GM21390 (cell line): ENCODE data around the gene BMF.

Experiments
- ATAC-seq: cut with Tn5 transposase; IDR thresholded peaks from one replicate; pipeline ENCODE4 v1.9.1; 2021; ENCODE audit not compliant: unreplicated experiment

Gene BMF

GRCh38 chr15:40104296-40104864, 4.3 kb downstream of the BMF start:
- no peak for ATAC-seq

- ATAC-seq: no peak
Observed at GRCh38 chr15:40103864-40104271, 4.8 kb downstream of the BMF start.

DNA sequence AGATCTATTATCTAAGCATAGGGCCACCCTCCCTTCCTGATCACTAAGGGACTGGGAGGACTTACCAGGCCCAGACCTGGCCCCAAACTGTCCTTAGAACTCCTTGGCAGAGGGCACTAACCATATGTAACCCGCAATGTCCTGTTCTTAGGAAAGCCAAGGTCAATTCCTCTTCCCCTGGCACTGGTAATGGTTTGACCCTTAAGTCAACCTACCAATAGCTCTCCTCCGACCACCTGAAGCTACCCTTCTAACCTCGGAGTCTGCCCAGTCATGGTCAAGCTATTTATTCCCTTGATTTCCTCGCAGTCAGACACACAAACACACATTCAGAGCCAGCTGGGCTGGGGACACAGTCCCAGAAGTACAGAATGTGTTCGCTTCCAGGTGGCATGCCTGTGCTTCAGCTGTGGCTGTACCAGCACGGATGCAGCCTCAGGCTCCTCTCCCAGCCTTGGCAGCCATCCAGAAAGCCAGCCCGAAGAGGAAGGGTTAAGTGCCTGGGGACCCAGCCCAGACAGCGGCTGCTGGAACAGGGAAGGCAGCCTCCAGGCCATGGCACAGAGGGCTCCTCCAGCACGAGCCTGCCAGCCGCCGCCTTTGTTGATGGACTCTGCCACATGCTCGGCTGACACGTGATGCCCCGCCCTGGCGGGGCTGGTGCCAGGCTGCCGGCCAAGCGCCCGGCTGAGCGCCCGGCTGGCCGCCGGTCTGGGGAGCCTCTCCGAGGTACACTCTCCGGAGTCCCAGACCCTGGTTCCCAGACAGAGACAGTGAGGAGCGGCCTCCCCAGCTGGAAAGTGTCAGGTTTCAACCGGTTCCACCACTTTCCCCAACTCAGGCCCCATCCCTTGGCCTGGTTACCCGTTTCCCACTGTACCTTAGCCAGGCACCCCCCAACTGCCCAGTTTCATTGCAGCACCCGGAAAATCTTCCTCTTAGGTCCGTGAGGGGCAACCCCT, 5.5 kb downstream of the BMF start:
- ATAC-seq: no peak

DNA sequence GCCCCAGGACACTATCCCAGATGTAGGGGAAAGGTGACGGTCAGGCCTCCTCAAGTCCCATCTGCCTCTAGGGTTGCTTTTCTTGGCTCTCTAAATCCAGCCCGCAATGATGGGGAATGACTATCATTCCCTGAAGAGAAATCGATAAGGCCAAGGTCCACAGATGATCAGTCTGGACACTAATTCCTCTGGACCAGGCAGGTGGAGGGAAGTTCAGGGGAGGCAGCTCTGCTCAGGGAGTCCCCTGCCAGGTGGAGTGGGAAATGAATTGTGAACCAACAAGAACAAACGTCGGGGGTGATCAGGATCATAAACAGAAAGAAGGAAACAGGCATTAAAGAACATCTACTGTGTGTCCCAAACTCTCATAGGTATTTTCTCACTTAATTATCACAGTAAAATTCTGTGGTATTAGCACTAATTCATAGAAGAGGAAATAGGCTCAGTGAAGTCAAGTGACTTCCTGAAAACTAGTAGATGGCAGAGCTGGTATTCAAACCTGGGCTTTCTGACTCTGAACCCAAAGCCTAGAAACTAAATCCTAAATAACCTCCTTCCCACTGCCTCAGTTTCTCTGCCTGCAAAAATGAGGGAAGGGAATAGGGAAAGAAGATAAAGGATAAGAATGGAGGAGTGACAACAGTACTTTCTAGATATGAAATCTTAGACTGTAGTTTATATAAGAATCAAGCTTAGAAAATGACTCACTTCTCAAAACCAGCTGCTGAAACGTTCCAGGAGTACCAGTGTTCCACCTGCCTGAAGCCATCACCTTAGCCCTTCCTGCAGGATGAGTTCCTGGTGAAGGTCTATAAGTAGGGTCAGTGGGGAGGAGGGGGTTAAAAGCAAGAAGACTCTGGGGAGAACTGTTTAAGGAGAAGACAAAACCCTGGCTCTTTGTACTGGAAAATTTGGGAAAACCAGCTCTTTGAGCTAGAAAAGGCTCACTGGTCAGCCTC, 7.5 kb downstream of the BMF start:
- ATAC-seq: no peak

DNA sequence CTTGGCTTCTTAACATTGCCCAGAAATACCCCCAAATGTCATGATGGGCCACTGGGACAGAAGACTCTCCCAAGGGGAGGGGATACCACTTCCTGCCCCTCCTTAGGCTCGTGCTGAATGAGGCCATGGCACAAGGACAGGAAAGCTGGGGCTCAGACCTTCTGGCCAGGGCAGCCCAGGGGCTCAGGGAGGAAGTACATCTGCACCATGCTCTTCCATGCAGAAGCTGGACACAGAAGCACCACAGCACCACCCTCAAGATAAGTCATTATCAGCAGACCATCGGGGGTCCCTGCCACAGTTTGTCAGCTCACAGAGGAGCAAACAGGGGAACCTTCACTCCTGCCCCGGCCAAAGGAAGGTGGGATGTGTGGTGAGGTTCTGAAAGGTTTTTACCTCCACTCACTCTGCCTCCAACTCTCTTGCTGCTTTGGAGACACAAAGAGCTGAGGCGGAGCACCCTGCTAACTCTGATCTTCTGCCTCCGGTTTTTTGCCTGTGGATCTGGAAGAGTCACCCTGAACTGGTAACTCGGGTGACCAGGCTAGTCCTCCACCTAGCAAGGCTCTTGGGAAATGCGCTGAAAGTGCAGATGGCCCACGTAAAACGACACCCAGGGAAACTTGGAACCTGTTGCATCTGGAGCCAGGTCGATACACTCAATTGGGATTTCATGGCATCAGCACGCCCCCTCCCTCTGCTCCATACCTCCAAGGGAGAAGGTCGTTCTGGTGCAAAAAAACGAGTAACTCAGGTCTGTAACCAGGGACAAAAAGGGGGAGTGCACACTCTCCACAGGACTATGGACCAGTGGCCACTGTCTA, 8.3 kb downstream of the BMF start:
- ATAC-seq: no peak

GRCh38 chr15:40098489-40099261, 10.0 kb downstream of the BMF start:
- ATAC-seq: peak; percentile 77

- ATAC-seq: no peak
Observed at GRCh38 chr15:40097968-40098476, 10.7 kb downstream of the BMF start.

DNA sequence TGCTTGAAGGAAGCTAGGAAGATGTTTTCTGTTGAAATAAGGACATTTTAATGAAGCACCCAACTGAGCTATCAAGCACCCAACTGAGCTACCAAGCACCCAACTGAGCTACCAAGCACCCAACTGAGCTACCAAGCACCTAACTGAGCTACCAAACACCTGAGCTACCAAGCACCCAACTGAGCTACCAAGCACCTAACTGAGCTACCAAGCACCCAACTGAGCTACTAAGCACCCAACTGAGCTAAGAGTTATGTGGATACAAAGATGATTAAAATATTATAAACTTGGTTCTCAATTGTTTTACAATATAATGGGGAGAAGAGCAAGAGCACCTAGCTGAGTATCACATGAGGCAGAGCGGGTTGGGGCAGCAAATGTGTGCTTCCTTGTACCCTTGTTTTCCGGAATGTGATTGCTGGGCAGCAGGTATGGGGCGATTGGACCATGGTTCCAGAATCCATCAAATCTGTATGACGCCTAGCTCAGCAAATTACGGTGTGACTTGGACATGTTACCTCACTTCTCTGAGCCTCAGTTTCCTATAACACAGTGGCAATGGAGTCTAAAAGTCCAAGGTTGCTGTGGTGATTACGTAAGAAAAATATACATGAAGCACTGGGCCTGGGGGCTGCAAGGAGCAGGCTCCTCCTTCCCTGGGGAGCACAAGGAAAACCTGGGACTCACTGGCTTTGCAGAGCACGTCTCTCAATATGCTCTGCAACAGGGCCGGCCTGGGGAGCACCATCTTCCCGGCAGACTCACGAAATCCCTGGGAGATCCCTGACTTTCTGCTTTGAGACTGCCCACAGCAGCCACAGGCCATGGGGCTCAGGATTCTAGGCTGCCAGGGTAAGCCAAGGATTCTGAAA, 11.3 kb downstream of the BMF start:
- no peak for ATAC-seq

DNA sequence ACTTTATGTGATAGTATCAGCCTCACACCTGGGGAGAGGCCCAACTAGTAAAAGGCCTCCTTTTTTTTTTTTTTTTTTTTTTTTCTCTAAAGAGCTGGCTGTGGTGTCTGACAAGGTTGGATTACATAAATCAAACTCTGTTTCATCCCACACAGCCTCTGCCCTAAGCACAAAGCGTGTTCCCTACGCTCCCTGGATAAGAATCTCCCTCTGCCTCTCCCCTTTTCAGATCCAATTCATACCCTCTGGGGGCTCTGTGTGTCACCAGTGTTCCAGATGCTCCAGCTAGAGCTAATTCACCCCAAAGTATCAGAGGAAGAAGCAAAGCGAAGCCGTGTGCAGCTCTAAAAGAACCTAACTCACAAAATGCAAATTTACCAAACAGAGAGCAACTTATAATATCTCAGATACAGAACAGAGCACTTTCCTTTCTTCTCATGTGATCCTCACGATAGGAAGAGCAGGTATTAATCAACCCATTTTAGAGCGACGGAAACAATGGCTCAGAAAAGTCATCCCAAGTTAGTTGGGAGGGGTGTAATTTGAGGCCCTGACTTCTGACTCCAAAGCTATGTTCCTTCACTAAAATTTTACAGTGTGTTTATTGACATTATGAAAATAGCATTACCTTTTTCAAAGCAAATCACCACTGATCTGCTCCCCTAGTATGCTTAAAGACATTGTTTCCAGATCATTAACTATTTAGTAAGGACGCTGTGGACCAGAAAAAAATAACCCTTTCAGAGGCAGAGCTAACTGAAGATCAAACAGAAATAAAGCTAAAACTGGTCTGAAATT, 12.4 kb downstream of the BMF start:
- ATAC-seq: peak; percentile 46

DNA sequence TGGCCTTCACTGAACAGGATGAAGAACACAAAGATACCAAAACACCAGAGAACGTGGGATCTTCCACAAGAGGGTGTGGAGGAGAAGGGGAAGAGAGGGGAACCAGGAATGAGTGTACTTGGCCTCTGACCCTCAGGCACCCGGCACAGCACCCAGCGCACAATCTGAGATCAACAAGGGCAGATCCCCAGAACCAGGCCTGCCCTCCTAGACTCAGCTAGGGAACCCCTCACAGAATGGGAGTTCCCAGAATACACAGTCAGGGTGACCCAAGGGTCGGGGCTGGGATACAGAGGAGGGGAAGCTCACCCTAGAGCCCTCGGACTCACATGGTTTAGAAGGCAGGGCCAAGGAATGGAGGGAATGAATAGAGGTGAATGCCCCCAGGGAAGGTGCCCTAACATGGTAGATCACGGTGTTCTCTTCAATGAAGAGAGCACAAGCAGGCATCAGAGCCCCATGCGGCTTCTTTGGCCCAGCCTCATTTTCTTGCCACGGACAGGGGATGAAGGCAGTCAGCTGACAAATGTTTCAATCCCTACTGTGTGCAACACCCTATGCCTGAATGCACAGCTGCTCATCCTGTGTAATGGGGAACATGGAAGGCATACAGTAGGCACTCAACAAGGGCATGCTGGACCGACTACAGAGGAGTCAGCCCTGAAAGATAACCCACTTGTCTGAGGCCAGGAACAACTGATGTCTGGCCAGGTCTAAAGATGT, 13.1 kb downstream of the BMF start:
- no peak for ATAC-seq

GRCh38 chr15:40094156-40094555, 14.5 kb downstream of the BMF start:
- ATAC-seq: no peak

DNA sequence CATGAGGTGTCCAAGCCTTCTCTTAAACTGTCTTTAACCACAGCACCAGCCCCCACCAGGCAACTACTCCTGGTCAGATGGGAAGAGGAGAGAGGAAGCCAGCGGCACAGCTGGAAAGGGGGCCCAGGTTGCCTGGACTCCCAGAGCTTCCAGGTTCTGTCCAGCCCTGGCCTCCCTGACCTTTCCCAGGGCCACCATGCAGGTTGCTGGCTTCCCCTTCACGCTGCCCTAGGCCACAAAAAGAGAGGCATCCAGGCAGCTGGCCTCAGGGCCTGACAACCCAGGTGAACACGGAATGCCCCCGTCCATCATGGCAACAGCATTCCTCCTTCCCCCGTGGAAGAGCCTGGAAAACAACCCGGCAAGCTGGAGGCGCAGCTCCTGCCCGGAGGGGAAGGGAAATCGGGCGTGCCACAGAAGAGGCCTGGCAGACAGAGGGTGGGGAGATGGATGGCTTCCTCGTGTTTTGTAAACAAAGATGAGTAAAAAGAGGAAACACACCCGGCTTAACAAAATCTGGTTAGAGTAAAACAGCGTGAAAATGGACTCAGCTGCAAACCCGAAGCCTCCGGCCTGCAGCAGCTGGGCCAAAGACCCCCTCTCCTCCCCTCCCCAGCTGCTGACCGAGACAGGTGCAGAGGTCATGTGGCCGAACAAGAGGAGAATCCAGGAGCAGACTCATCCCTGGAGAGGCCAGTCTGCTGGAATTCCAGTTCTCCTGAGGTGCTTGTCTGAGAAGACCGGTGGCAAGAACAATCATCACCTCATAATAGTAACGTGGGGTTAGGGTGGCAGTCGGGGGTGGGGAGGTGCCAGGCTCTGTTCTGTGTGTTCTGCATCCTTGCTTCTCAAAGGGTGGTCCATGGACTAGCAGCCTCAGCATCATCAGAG, 15.5 kb downstream of the BMF start:
- ATAC-seq: no peak

DNA sequence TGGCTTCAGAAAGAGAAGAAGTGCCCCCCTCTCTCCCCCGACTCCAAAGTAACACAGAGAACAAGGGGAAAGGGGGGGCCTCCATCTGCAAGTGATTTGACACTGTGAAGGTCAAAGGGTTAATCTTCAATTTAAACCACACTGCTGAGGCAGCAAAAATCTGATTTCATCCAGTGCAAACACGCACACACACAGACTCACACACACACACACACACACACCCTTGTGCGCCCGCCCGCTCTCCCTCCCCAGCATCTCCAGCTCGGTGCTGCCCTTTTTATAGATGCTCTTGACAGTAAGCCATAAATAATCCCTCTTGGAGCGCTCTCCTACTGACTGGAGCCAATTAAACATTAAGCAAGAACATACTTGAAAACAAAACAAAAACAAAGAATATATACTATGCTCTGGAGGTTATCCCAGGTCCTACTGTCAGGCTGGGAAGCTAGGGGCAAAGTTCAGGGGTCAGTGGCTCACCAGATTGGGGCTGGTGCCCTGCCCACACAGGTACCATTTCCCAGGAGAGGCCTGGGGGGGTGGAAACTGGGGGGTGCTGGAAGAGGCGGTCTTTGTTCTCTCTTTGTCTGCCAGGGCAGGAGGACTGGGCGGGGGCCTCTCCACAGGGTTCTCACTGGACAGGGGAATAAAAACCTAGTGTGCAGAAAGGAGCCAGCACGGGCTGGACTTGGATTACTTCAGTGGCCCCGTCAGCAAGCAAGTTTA, 16.3 kb downstream of the BMF start:
- no peak for ATAC-seq

DNA sequence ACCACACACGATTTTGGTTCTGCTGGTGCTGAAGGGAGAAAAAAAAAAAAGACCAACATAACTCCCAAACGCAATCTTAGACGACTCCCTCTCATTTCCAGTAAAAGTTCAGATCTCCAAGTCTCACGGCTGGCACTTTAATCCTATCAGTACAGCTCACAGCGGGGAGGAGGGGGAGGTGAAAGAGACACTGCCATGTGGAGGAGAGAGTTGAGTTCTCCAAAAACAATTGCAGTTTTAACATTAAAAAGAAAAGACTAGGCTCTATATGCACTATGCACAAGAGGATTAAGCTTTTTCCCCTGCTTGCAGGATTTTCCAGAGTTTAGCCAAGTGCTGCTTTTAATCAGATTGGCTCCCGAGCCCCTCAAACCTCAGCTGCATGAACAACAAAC, 16.8 kb downstream of the BMF start:
- ATAC-seq: no peak

- ATAC-seq: no peak
Observed at GRCh38 chr15:40090774-40091455, 17.8 kb downstream of the BMF start.
